Measurements from ENCODE around the gene GUCD1. TPM values are rescaled to one million over a fixed set of nuclear protein-coding genes. Genes with fewer than 3 reads are reported as not detected.
"Not testable (repeated sequence)": the region's sequence is repeated elsewhere in the genome, so short reads cannot be mapped to it uniquely, and the experiment has no call there.

GUCD1 gene
- total and polyA plus RNA-seq, 8 donors, result 81.7 to 188 (median 89.9) TPM

- Histone ChIP-seq H3K4me3 (no peak overlapping the region), H3K36me3 (peaks cover 0 to 86% of the 10 kb centered on the region in 2 donors), H3K27me3 (no peaks in the 10 kb centered on the region), H3K4me1 (peaks cover 12 to 41% of the 10 kb centered on the region in 2 donors), H3K9me3 (no peaks in the 10 kb centered on the region), H3K27ac (peak overlapping the region in 1 of 2 donors; percentile 69)
- intact Hi-C loops (cut with DNase I), result no loop called here
- DNase-seq, result no peak
- TF ChIP-seq CTCF (IDR thresholded peaks at IDR 0.05), result no peak
- peak; percentile 31 for ATAC-seq
These were observed 13.0 kb downstream of the GUCD1 start for GRCh38 chr22:24541681-24542515.

GRCh38 chr22:24540470-24540869 is 14.5 kb downstream of the GUCD1 start:
- ATAC-seq (no peak), DNase-seq (no peak)
- Histone ChIP-seq H3K27ac (no peak overlapping the region), H3K9me3 (no peaks in the 10 kb centered on the region), H3K4me1 (peaks cover 12 to 41% of the 10 kb centered on the region in 2 donors), H3K27me3 (no peaks in the 10 kb centered on the region), H3K4me3 (no peak overlapping the region), H3K36me3 (peaks cover 0 to 72% of the 10 kb centered on the region in 2 donors)
- intact Hi-C loops (cut with DNase I), result no loop called here
- TF ChIP-seq CTCF (IDR thresholded peaks at IDR 0.05), result no peak

- ATAC-seq (no peak), DNase-seq (no peak)
- Histone ChIP-seq H3K9me3 (no peaks in the 10 kb centered on the region), H3K27me3 (no peaks in the 10 kb centered on the region), H3K4me1 (peaks cover 0 to under 1% of the 10 kb centered on the region in 2 donors), H3K27ac (no peak overlapping the region), H3K36me3 (peaks cover 0 to 29% of the 10 kb centered on the region in 2 donors), H3K4me3 (no peak overlapping the region)
- TF ChIP-seq CTCF (IDR thresholded peaks at IDR 0.05), result no peak
- intact Hi-C loops (cut with DNase I), result no loop called here
These were observed 18.8 kb downstream of the GUCD1 start for GRCh38 chr22:24536089-24536488.

GRCh38 chr22:24535348-24535747 is 19.6 kb downstream of the GUCD1 start:
- TF ChIP-seq CTCF (IDR thresholded peaks at IDR 0.05), result no peak
- Histone ChIP-seq H3K9me3 (no peaks in the 10 kb centered on the region), H3K27me3 (no peaks in the 10 kb centered on the region), H3K27ac (no peak overlapping the region), H3K4me1 (no peaks in the 10 kb centered on the region), H3K4me3 (no peak overlapping the region), H3K36me3 (peaks cover 0 to 21% of the 10 kb centered on the region in 2 donors)
- DNase-seq, result no peak
- ATAC-seq, result no peak
- intact Hi-C loops (cut with DNase I), result no loop called here

DNA sequence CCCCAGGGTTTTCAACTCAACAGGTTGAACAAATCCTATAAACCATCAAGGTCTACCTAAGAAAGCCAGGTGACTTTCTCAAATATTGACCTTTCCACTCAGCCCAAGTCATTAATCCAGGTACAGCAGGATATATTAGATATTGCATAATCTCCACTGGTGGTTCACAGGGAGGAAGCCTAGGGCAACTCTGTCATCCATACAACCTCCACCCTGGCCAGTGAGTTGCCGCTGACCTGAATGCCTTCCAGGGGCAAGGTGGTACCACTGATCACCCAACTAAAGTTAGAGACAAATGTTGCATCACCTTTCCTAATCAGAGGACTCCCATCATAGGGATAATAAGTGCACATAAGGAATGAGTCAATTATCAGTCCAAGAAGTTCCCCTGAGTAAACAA is 22.9 kb downstream of the GUCD1 start:
- peak in 1 of 4 donors; percentile 37 for DNase-seq
- intact Hi-C loops (cut with DNase I), result no loop called here

DNA sequence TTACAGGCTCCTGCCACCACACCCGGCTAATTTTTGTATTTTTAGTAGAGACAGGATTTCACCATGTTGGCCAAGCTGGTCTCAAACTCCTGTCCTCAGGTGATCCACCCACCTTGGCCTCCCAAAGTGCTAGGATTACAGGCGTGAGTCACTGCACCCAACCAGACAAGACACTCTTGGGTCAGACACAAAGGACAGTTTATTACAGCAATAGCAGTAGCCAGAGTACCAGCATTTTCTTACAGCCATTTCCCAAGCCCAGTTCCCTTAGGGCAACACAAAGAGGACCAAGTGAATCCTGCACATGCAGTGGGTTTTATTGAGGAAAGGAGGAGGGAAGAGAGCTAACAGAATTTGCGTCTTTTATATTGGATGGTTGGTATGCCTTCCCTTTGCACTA is 24.0 kb downstream of the GUCD1 start:
- H3K27ac ChIP-seq; DNase-seq; ATAC-seq; intact Hi-C loops (cut with DNase I); H3K4me1 ChIP-seq; H3K4me3 ChIP-seq; H3K36me3 ChIP-seq; H3K9me3 ChIP-seq; H3K27me3 ChIP-seq: not testable (repeated sequence)

More for the DNA sequence above, 22.9 kb downstream of the GUCD1 start:
- Histone ChIP-seq H3K4me1 (no peaks in the 10 kb centered on the region), H3K27ac (peak overlapping the region; percentile 11 to 79), H3K36me3 (no peaks in the 10 kb centered on the region), H3K9me3 (no peaks in the 10 kb centered on the region), H3K4me3 (no peak overlapping the region), H3K27me3 (no peaks in the 10 kb centered on the region)
- peak; percentile 85 for ATAC-seq
- TF ChIP-seq CTCF (IDR thresholded peaks at IDR 0.05), result no peak
